Panc1 (cell line): ENCODE data around the gene ARHGEF17. TPM values are rescaled to one million over a fixed set of nuclear protein-coding genes. Genes with fewer than 3 reads are reported as not detected.

Source experiments
- ATAC-seq: fragments of 200-7000 bp; cut with Tn5 transposase; 2 replicates; pipeline ENCODE4 v1.9.1; 2020; ENCODE audit warnings: mild to moderate bottlenecking, moderate library complexity
- BruUV-seq: library from RNA; stranded (reverse); fragments of 400-500 nt; replicated peaks from 2 replicates; lab custom pipeline; 2021; lab: Mats Ljungman, UMichigan
- CTCF ChIA-PET: fragments of 300-600 bp; sonication (Branson Sonifier 250); formaldehyde crosslinking; loops from one replicate; lab custom pipeline; 2022; ENCODE audit warnings: antibody characterized with exemption; lab: Charles Lee
- POLR2A ChIA-PET: fragments of 300-600 bp; sonication (Branson Sonifier 250); formaldehyde crosslinking; loops from one replicate; lab custom pipeline; 2022; ENCODE audit warnings: antibody characterized with exemption; lab: Charles Lee
- DNase-seq: peaks from one replicate; pipeline ENCODE4 v3.0.0-alpha.2; 2010; ENCODE audit warnings: low read depth, low spot score
- H3K27ac ChIP-seq: 2 replicates; pipeline ENCODE4 v1.5.1; 2011; ENCODE audit warnings: mild to moderate bottlenecking, low read length, inconsistent platforms
- H3K27me3 ChIP-seq: fragments of 200-500 bp; sonication (Bioruptor generic); 2 replicates; pipeline ENCODE4 v1.6.0; 2014; ENCODE audit warnings: low read length, inconsistent platforms; ENCODE audit not compliant: control insufficient read depth, insufficient read depth
- H3K36me3 ChIP-seq: fragments of 200-500 bp; sonication (Bioruptor generic); 2 replicates; pipeline ENCODE4 v1.5.1; 2014; ENCODE audit warnings: inconsistent platforms, mild to moderate bottlenecking, low read length, moderate library complexity; ENCODE audit not compliant: control insufficient read depth, insufficient read depth
- H3K4me1 ChIP-seq: 2 replicates; pipeline ENCODE4 v1.5.1; 2011; ENCODE audit warnings: inconsistent platforms, mild to moderate bottlenecking, low read length, moderate library complexity; ENCODE audit not compliant: control insufficient read depth, insufficient read depth
- H3K4me3 ChIP-seq, 2 experiments: 2 replicates each; pipeline ENCODE4 v1.5.1; 2011 to 2012; ENCODE audit warnings: low read depth in 2 of 2, low read length in 2 of 2, mild to moderate bottlenecking in 2 of 2, inconsistent platforms in 1 of 2, moderate library complexity in 1 of 2
- H3K9me3 ChIP-seq: fragments of 200-500 bp; sonication (Bioruptor generic); 2 replicates; pipeline ENCODE4 v1.5.1; 2014; ENCODE audit warnings: low read depth, mild to moderate bottlenecking, inconsistent platforms, low read length, moderate library complexity; ENCODE audit not compliant: control insufficient read depth, insufficient read depth
- POLR2AphosphoS5 ChIP-seq: IDR thresholded peaks from 2 replicates; pipeline ENCODE4 v1.6.1; 2012; ENCODE audit warnings: mild to moderate bottlenecking, low read depth, low read length, moderate library complexity
- REST ChIP-seq, 2 experiments: IDR thresholded peaks; 2 replicates each; pipeline ENCODE4 v1.6.1; 2011 to 2012; ENCODE audit warnings: low read depth in 2 of 2, control low read depth in 1 of 2, low read length in 1 of 2, mild to moderate bottlenecking in 1 of 2, moderate library complexity in 1 of 2; ENCODE audit not compliant: insufficient read depth in 1 of 2
- SIN3A ChIP-seq: IDR thresholded peaks from 2 replicates; pipeline ENCODE4 v1.6.1; 2012; ENCODE audit warnings: low read depth, mild to moderate bottlenecking, low read length, moderate library complexity, borderline replicate concordance; ENCODE audit not compliant: insufficient read depth
- TCF7L2 ChIP-seq: IDR thresholded peaks from 2 replicates; pipeline ENCODE4 v1.6.1; 2011; ENCODE audit warnings: mild to moderate bottlenecking, low read depth, low read length, inconsistent platforms
- in situ Hi-C: cut with HindIII; loops from 2 replicates; pipeline ENCODE4 v1.10.0; 2016; ENCODE audit warnings: low sequenced_read_pairs, low pct_unique_long_range_greater_than_20kb
- intact Hi-C: fragments of 100-400 bp; cut with micrococcal nuclease; formaldehyde crosslinking; loops from one replicate; pipeline ENCODE4 v1.10.0; 2022; ENCODE audit not compliant: unreplicated experiment
- total RNA-seq: library from RNA; stranded (reverse); gene quantifications from one replicate; pipeline ENCODE4 v1.2.1, GENCODE V29; 2021; ENCODE audit not compliant: unreplicated experiment
- TF ChIP-seq, protein P1 (sequence below): fragments of 450-650 bp; IDR thresholded peaks from 2 replicates; pipeline ENCODE4 v1.5.1; 2017; ENCODE audit warnings: mild to moderate bottlenecking

ARHGEF17 gene
- total RNA-seq, 1 experiment from 2014 or later, result 43.2 TPM

DNA sequence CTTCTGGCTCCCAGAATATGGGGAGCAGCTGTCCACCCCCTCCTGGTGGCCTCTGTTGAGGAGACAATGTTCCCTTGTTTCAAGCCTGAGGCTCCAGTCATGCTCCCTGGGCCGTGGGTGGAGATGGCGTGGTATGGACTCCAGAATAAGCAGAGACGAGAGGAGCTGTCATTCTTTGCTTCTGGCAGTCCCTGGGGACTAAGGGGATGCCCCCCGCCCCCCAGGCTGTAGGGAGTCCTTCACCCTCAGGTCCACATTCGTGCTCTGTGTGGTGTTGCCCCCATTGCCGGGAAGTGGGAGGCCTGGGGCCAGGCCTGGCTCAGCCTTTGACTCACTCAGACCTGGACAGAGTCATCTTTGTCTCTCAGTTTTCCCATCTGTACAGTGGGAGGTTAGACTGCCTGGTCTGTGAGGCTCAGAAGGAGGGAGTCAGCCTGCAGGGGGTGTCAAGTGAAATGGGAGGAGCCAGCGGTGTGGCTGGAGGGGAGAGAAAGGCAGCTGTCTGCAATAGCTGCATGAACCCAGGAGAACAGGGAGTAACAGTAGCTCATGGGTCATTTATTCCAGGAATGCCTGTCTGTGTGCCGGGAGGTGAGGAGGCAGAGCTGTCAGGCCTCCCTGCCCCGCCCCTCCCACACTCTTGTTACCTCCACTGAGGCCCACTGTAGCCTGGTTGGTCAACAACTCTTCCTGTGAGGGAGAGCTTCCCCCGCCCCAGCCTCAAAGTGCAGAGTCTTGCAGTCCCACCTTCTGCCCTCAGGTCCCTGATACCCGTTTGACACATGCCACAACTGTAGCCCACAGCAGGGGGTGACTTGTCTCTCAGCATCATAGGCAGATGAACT is 6.3 kb downstream of the ARHGEF17 start:
- in situ Hi-C loops, result no loop called here
- intact Hi-C loops, result no loop called here
- Histone ChIP-seq H3K4me3 (no peak overlapping the region), H3K27me3 (no peaks in the 10 kb centered on the region), H3K4me1 (peaks cover 55% of the 10 kb centered on the region), H3K27ac (peak overlapping the region; percentile 24; the same call in 1 of the 2 replicates), H3K9me3 (no peaks in the 10 kb centered on the region), H3K36me3 (no peaks in the 10 kb centered on the region)
- no peak for TF ChIP-seq TCF7L2
- TF ChIP-seq SIN3A, result no peak
- no peak for TF ChIP-seq REST (IDR thresholded peaks at IDR 0.05; ENCODE audit: insufficient read depth in 1 of 2, low read depth in 2 of 2, low read length in 1 of 2)
- TF ChIP-seq, protein P1, sequence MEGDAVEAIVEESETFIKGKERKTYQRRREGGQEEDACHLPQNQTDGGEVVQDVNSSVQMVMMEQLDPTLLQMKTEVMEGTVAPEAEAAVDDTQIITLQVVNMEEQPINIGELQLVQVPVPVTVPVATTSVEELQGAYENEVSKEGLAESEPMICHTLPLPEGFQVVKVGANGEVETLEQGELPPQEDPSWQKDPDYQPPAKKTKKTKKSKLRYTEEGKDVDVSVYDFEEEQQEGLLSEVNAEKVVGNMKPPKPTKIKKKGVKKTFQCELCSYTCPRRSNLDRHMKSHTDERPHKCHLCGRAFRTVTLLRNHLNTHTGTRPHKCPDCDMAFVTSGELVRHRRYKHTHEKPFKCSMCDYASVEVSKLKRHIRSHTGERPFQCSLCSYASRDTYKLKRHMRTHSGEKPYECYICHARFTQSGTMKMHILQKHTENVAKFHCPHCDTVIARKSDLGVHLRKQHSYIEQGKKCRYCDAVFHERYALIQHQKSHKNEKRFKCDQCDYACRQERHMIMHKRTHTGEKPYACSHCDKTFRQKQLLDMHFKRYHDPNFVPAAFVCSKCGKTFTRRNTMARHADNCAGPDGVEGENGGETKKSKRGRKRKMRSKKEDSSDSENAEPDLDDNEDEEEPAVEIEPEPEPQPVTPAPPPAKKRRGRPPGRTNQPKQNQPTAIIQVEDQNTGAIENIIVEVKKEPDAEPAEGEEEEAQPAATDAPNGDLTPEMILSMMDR, result no peak
- TF ChIP-seq POLR2AphosphoS5, result no peak
- ChIA-PET CTCF (interaction anchor here (0.6 to 1.0 kb wide), 4 partner anchors 16 to 503 kb away, joined by 3 to 11 read pairs (median 4); no protein-coding TSS in a partner anchor), POLR2A (no interaction called here)
- DNase-seq (no peak), ATAC-seq (peak; percentile 23; the same call in 1 of the 2 replicates)
- no TSS peak for BruUV-seq

DNA sequence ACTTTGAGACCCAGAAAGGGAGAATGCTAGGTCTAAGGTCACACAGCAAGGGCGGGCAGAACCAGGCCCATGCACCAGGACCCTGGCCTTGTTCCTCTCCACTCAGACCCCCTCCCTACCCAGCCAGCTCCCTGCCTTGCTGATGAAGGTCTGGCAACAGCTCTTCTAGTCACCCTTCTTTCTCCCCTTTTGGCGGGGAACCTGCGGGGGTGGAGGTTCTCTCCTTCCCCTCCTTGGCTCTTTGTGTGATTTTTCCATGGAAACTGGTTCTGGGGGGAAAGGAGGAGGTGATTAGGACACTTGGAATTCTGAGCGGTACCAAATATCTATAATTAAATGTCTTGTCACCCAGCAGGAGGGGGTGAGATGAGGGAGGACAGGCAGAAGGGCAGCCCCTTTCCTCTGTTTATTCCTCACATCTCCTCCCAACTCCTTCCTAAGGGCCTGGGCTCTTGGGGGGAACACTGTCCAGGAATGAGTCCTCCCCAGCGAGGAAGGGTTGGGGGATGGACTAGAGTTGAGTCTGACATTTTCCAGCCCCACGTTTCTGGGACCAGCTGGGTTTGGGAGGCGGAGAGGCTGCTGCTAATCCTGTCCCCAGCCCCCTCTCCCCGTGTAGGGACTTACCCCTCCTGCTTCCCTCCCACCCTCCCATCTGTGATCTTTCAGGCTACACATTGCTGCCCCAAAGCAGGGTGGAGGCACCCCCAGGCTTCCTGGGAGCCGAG is 7.4 kb downstream of the ARHGEF17 start:
- CTCF ChIA-PET, result interaction anchor here (0.6 to 1.0 kb wide), 2 partner anchors 20 to 79 kb away, joined by 3 to 4 read pairs; no protein-coding TSS in a partner anchor
- DNase-seq (no peak), ATAC-seq (no peak)
- no peaks in the 10 kb centered on the region for H3K27me3 ChIP-seq
- POLR2A ChIA-PET, result no interaction called here
- peaks cover 46% of the 10 kb centered on the region for H3K4me1 ChIP-seq
- no TSS peak for BruUV-seq
- TF ChIP-seq SIN3A (no peak), POLR2AphosphoS5 (no peak), REST (IDR thresholded peaks at IDR 0.05; ENCODE audit: insufficient read depth in 1 of 2, low read depth in 2 of 2, low read length in 1 of 2) (no peak), TCF7L2 (no peak)
- TF ChIP-seq, protein P1, result no peak
- H3K4me3 ChIP-seq, result no peak overlapping the region
- H3K27ac ChIP-seq, result 0 out of 2 replicates have a peak overlapping the region, but pooled peaks have one; percentile 2
- no peaks in the 10 kb centered on the region for H3K36me3 ChIP-seq
- in situ Hi-C loops (no loop called here), intact Hi-C loops (no loop called here)
- no peaks in the 10 kb centered on the region for H3K9me3 ChIP-seq
